Renal cortex interstitium (tissue), 11 donors: ENCODE data around the gene FOXI2. TPM values are rescaled to one million over a fixed set of nuclear protein-coding genes. Genes with fewer than 3 reads are reported as not detected.

ENCODE experiments used
- DNase-seq, 11 donors: peaks; one replicate each; pipeline ENCODE4 v3.0.0-alpha.2; 2013; ENCODE audit warnings: low read depth in 9 of 11, low spot score in 4 of 11; ENCODE audit errors: extremely low read depth in 1 of 11
- polyA plus RNA-seq, 3 donors: library from polyadenylated mRNA; unstranded; fragments of 120-200 nt; gene quantifications; one replicate each; pipeline ENCODE4 v1.2.1, GENCODE V29; 2013; ENCODE audit not compliant: insufficient read length in 3 of 3

FOXI2 gene
- polyA plus RNA-seq, 3 donors: 1.1 to 2.2 (median 1.6) TPM

- no peak for DNase-seq
Observed at GRCh38 chr10:127738512-127739424, 1.8 kb downstream of the FOXI2 start.

- DNase-seq: no peak
Observed at GRCh38 chr10:127739908-127740307, 2.9 kb downstream of the FOXI2 start.

GRCh38 chr10:127740596-127740995, 3.6 kb downstream of the FOXI2 start:
- no peak for DNase-seq

- no peak for DNase-seq
Observed at GRCh38 chr10:127743205-127743604, 6.2 kb downstream of the FOXI2 start.

- DNase-seq: no peak
Observed at GRCh38 chr10:127744956-127745355, 8.0 kb downstream of the FOXI2 start.

- DNase-seq: no peak
Observed at GRCh38 chr10:127745861-127746260, 8.9 kb downstream of the FOXI2 start.

- DNase-seq: no peak
Observed at GRCh38 chr10:127755753-127756152, 18.8 kb downstream of the FOXI2 start.

- DNase-seq: no peak
Observed at GRCh38 chr10:127756264-127756663, 19.3 kb downstream of the FOXI2 start.

GRCh38 chr10:127757033-127757432, 20.0 kb downstream of the FOXI2 start:
- no peak for DNase-seq

- no peak for DNase-seq
Observed at GRCh38 chr10:127759276-127759675, 22.3 kb downstream of the FOXI2 start.

GRCh38 chr10:127762925-127763324, 25.9 kb downstream of the FOXI2 start:
- no peak for DNase-seq

- peak in 3 of 11 donors; percentile 15 to 22 (median 15) for DNase-seq
Observed at GRCh38 chr10:127774766-127775559, 38.0 kb downstream of the FOXI2 start.

GRCh38 chr10:127776816-127777215, 39.8 kb downstream of the FOXI2 start:
- DNase-seq: no peak

- DNase-seq: no peak
Observed at GRCh38 chr10:127781412-127781811, 44.4 kb downstream of the FOXI2 start.

- no peak for DNase-seq
Observed at GRCh38 chr10:127787873-127788272, 50.9 kb downstream of the FOXI2 start.

- no peak for DNase-seq
Observed at GRCh38 chr10:127790066-127790624, 53.2 kb downstream of the FOXI2 start.
